ENCODE data around the gene TNS1. TPM values are rescaled to one million over a fixed set of nuclear protein-coding genes. Genes with fewer than 3 reads are reported as not detected.

TNS1 gene
- total RNA-seq, 1 experiment from 2014 or later = 4.5 TPM

GRCh38 chr2:218006741-218007140 lies 3.9 kb upstream of the TNS1 start:
- TF ChIP-seq RELA (CRISPR knock-in tag; IDR thresholded peaks at IDR 0.05; ENCODE audit: borderline replicate concordance) (no peak), ZNF425 (CRISPR knock-in tag; conservative IDR thresholded peaks at IDR 0.05) (no peak), NR3C1 (CRISPR knock-in tag; conservative IDR thresholded peaks at IDR 0.05; ENCODE audit: low read depth) (no peak), TCF7 (CRISPR knock-in tag; IDR thresholded peaks at IDR 0.05; ENCODE audit: low read depth) (no peak), ARID4B (CRISPR knock-in tag; IDR thresholded peaks at IDR 0.05; ENCODE audit: borderline replicate concordance) (no peak), ZNF263 (CRISPR knock-in tag; IDR thresholded peaks at IDR 0.05; ENCODE audit: low read depth) (no peak), JAZF1 (CRISPR knock-in tag; IDR thresholded peaks at IDR 0.05) (no peak), ZNF532 (CRISPR knock-in tag; IDR thresholded peaks at IDR 0.05; ENCODE audit: borderline replicate concordance) (no peak), IRF1 (CRISPR knock-in tag; IDR thresholded peaks at IDR 0.05) (no peak)
- ATAC-seq (no peak), DNase-seq (ENCODE audit: low spot score) (no peak)
- CTCF ChIA-PET = interaction anchor here (1.0 to 8.0 kb wide), 5 partner anchors 13 to 120 kb away, joined by 3 to 78 read pairs (median 4); partner anchors contain the start of gene RUFY4
- H3K4me1 Mint-ChIP-seq = peaks cover 46% of the 10 kb centered on the region
- H3K4me3 Mint-ChIP-seq = no peak overlapping the region
- no peaks in the 10 kb centered on the region for H3K9me3 Mint-ChIP-seq
- POLR2A ChIA-PET = no interaction called here
- H3K36me3 Mint-ChIP-seq = no peaks in the 10 kb centered on the region
- peaks cover 38% of the 10 kb centered on the region for H3K27me3 Mint-ChIP-seq (ENCODE audit: low read depth)
- no peak overlapping the region for H3K27ac Mint-ChIP-seq

GRCh38 chr2:218005486-218005885 lies 2.7 kb upstream of the TNS1 start:
- H3K36me3 Mint-ChIP-seq = no peaks in the 10 kb centered on the region
- DNase-seq (ENCODE audit: low spot score) = no peak
- no peak for ATAC-seq
- H3K9me3 Mint-ChIP-seq = no peaks in the 10 kb centered on the region
- H3K27ac Mint-ChIP-seq = no peak overlapping the region
- ChIA-PET CTCF (interaction anchor here (0.9 to 8.0 kb wide), 4 partner anchors 12 to 209 kb away, joined by 3 to 78 read pairs (median 6); partner anchors contain the start of gene RUFY4), POLR2A (no interaction called here)
- H3K27me3 Mint-ChIP-seq (ENCODE audit: low read depth) = peaks cover 25% of the 10 kb centered on the region
- peaks cover 41% of the 10 kb centered on the region for H3K4me1 Mint-ChIP-seq
- H3K4me3 Mint-ChIP-seq = no peak overlapping the region
- no peak for TF ChIP-seq ZNF425 (CRISPR knock-in tag; conservative IDR thresholded peaks at IDR 0.05)
- TF ChIP-seq STAT6 (CRISPR knock-in tag; conservative IDR thresholded peaks at IDR 0.05; ENCODE audit: low read depth) = no peak
- no peak for TF ChIP-seq SOX15 (CRISPR knock-in tag; IDR thresholded peaks at IDR 0.05)
- TF ChIP-seq MYBL2 (CRISPR knock-in tag; IDR thresholded peaks at IDR 0.05) = no peak
- TF ChIP-seq SP1 (CRISPR knock-in tag; conservative IDR thresholded peaks at IDR 0.05) = no peak
- no peak for TF ChIP-seq ZNF512 (CRISPR knock-in tag; IDR thresholded peaks at IDR 0.05; ENCODE audit: borderline replicate concordance)
- no peak for TF ChIP-seq GTF2I (CRISPR knock-in tag; conservative IDR thresholded peaks at IDR 0.05)
- TF ChIP-seq FOXK1 (CRISPR knock-in tag; IDR thresholded peaks at IDR 0.05) = no peak

All from WTC11 (cell line).